ENCODE data around the gene PARN.
A peak's percentile ranks its signal among the peaks of the same experiment; 100 is the strongest.
"Not testable (repeated sequence)": the region's sequence is repeated elsewhere in the genome, so short reads cannot be mapped to it uniquely, and the experiment has no call there.

PARN gene

DNA sequence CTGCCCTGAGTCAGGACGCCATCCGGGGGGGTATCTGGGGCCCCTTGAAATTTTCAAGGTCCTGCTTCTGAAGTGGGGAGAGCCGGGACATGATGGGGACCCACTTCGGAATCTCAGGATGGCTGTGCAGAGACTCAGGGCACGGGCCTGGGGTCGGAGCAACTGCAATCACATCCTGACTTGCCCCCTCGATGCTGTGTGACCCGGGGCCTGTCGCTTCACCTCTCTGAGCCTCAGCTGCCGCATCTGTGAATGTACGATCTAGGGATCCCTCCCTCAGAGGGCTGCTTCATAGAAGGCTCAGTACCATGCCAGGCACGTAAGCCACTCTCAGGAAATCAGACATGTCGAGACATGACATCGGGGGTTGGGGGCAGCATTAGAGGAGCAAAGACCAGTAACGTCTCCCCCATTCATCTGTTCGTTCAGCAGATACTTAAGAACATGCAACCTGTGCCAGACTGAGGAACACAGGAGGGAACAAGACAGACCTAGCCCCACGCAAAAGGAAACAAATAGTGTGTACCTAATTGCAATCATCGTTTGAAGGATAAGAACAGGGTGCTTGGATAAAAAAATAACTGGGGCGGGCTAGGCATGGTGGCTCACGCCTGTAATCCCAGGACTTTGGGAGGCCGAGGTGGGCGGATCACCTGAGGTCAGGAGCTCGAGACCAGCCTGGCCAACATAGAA, 229.6 kb downstream of the PARN start:
- DNase-seq (ENCODE audit: low spot score), result no peak

DNA sequence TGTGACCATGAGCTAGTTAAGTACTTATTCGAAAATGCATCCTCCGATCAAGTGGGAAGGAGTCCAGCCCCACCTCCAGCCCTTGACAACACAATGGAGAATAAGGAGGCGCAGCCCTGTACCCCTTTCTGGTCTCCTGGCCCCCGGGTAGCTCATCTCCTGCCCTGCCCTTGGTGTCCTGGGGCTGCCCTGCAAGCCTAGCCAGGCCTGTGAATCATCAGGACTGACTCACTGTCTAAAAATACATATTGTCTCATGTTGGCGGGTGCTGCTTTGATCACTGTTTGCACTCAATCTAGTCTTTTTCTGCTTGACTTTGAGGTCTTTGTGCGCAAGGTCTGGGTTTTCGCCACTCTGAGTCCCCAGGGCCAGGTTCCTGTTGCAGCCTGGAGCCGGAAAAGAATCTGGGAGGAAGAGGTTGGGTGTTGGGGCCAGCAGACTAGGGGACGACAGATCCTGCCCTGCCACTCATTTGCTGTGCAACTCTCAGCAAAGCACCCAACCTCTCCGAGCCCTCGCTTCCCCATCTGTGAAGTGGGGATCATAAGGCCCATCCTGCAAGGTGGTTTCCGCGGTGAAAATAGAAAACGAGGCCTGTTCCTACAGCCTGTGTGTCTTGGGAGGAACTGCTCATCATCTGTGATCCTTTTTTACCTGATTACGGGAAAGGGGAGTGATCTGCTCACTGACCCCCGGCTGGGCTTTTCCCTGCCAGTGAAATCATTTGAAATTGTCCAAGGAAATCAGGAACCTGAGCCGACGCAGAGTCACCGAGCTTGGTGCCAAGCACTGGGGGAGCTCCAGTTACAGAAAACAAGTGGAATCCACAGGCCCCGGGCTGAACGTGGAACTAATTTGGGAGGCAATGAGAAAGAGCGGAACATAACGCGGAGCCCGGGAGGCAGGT, 230.4 kb downstream of the PARN start:
- DNase-seq (ENCODE audit: low spot score), result peak; percentile 72

DNA sequence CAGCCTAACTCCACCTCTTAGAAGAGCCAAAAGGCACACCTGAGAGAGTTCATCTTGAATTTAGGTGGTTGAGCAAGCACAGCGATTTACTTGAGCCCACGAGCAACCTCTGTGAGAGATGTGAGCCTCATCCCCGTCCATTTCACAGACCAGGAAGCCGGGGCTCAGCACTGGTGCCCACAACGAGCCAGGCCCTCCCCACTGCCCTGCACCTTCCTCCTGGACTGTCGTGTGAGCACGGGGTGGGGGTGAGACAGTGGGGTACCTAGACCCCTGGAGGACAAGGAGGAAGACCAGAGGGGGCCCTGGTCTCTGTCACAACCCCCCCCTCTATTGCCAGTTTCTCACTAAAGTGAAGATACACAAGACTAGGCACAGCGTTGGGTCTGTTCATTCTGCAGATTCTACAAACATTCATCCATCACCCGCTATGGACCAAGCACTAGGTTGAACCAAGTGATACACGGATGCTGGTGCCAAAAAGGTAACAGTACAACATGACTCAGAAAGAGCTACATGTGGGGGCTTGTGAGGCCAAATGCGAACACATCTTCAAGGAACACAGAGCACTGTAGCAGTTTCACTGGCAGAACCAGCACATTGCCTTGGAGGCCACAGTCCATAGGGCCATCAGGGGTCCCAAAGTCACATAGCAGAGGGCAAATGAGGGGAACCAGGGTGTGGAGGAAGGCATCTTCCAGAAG, 231.9 kb downstream of the PARN start:
- DNase-seq (ENCODE audit: low spot score), result no peak

DNA sequence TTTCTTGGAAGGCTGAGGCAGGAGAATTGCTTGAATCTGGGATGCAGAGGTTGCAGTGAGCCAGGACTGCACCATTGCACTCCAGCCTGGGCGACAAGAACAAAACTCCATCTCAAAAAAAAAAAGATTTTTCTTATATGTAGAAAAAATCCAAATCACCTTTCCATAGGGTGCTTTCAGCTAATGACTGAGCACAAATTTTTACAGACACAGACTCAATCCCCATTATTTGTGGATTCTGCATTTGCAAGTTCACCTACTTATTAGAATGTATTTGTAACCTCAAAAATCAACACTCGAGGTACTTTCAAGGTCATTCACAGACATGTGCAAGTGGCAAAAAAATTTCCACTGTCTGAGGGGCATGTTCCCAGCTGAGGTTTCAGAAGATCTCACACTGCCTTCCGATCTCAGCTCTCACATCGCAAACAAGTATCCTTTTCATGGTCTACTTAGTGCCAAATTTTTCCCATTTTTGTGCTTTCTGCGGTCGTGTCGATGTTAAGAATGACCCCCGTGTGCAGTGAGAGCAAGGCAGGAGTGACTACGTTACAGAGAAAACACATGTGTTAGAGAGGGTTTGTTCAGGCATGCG, 234.3 kb downstream of the PARN start:
- not testable (repeated sequence) for DNase-seq (ENCODE audit: low spot score)

DNA sequence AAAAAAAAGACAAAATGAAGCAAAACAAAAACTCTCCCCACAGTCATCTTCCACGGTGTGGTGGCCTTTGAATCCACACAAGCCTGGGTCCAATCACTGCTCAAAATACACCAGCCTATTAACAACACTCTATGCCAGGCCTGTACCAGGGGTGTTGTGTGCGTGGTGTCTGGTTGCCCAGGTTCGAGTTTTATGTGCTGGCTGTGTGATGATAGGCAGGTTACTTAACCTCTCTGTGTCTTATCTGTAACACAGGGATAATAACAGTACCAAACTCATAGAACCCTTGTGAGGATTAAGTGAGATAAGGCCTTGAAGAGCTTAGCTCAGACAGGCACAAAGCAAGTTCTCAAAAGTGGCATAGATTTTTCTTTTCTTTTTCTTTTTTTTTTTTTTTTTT, 235.2 kb downstream of the PARN start:
- no peak for DNase-seq (ENCODE audit: low spot score)

DNA sequence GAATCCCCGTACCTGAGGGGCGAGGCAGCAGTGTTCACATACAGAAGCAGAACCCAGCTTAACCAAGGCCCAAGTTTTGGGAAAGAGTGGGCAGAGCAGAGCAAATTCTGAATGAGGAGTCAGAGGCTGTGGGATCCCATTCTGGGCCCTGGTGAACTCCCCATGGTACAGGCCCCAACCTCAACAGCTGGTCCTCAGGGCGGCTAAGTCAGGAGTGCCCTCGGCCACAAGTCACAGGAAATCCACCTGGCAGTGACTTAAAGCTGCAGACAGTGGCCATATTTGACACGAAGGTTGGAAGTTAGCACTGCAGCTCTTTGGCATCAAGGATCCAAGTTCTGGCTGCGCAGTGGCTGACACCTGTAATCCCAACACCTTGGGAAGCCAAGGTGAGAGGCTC, 237.1 kb downstream of the PARN start:
- no peak for DNase-seq (ENCODE audit: low spot score)

DNA sequence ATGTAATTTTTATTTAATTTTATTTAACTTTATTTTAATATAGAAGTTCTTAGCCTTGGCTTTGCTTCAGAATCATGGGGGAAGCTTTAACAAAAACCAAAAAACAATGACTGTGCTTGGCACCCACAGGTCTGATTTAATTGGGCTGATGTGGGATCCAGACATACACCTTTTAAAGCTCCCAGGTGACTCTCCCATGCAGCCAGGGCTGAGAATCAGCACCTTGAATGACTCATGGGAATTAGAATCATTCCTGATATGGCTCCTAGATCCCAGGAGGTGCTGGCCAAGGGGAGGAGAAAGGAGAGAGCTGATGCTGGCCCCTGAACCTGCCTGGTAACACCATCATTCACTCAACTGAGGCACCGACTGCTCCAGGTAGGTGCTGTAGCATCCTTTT, 240.7 kb downstream of the PARN start:
- DNase-seq (ENCODE audit: low spot score), result no peak

DNA sequence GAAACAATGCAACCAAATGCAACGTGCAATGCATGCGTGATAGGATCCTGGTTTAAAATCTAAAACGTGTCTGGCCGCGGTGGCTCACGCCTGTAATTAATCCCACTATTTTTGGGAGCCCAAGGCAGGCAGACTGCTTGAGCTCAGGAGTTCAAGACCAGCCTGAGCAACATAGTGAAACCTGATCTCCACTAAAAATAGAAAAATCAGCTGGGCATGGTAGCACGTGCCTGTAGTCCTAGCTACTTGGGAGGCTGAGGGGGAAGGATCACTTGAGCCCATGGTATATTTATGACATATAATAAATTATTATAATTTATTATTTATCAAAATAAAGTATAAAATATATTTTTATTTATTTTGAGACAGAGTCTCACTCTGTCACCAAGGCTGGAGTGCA, 241.8 kb downstream of the PARN start:
- DNase-seq (ENCODE audit: low spot score), result no peak

DNA sequence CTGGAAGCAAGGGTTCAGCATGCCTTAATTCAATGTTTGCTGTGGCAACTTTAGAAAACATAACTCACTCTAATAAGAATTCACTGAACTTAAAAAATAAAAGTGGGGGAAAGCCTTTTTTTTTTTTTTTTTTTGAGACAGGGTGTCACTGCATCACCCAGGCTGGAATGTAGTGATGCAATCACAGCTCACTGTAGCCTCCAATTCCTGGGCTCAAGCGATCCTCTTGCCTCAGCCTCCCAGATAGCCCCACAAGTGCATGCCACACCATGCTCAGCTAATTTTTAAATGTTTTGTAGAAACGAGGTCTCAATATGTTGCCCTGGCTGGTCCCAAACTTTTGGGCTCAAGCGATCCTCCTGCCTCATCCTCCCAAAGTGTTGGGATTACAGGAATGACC, 243.9 kb downstream of the PARN start:
- no peak for DNase-seq (ENCODE audit: low spot score)
